Smooth muscle cell (in vitro differentiated cells): ENCODE measurements around the gene ACSBG1. TPM values are rescaled to one million over a fixed set of nuclear protein-coding genes. Genes with fewer than 3 reads are reported as not detected.

Experiments
- DNase-seq: peaks from one replicate; lab custom pipeline; 2025; ENCODE audit not compliant: unreplicated experiment; lab: John Stamatoyannopoulos, UW
- H2AFZ ChIP-seq: fragments of 200-600 bp; sonication (generic); 2 replicates; pipeline ENCODE4 v1.6.0; 2016; ENCODE audit warnings: antibody characterized with exemption, low read depth, mild to moderate bottlenecking
- H3F3A ChIP-seq: fragments of 200-600 bp; sonication (generic); 2 replicates; pipeline ENCODE4 v1.6.0; 2017; ENCODE audit warnings: antibody characterized with exemption, low read depth
- H3K27ac ChIP-seq: fragments of 200-600 bp; sonication (generic); 2 replicates; pipeline ENCODE4 v1.5.1; 2016; ENCODE audit warnings: low read depth, mild to moderate bottlenecking
- H3K27me3 ChIP-seq: fragments of 200-600 bp; sonication (generic); 2 replicates; pipeline ENCODE4 v1.6.1; 2016; ENCODE audit warnings: low read depth, mild to moderate bottlenecking
- H3K36me3 ChIP-seq: fragments of 200-600 bp; sonication (generic); 2 replicates; pipeline ENCODE4 v1.5.1; 2016; ENCODE audit warnings: low read depth
- H3K4me1 ChIP-seq: fragments of 200-600 bp; sonication (generic); 2 replicates; pipeline ENCODE4 v1.5.1; 2016; ENCODE audit warnings: low read depth
- H3K4me2 ChIP-seq: fragments of 200-600 bp; sonication (generic); 2 replicates; pipeline ENCODE4 v1.6.0; 2016; ENCODE audit warnings: mild to moderate bottlenecking
- H3K4me3 ChIP-seq: fragments of 200-600 bp; sonication (generic); 2 replicates; pipeline ENCODE4 v1.5.1; 2016; ENCODE audit warnings: mild to moderate bottlenecking
- H3K79me2 ChIP-seq: fragments of 200-600 bp; sonication (generic); 2 replicates; pipeline ENCODE4 v1.6.0; 2016; ENCODE audit warnings: low read depth, mild to moderate bottlenecking
- H3K9ac ChIP-seq: fragments of 200-600 bp; sonication (generic); 2 replicates; pipeline ENCODE4 v1.6.0; 2016; ENCODE audit warnings: low read depth
- H3K9me3 ChIP-seq: fragments of 200-600 bp; sonication (generic); replicated peaks from 2 replicates; pipeline ENCODE4 v1.5.1; 2016; ENCODE audit warnings: low read depth
- H4K20me1 ChIP-seq: fragments of 200-600 bp; sonication (generic); 2 replicates; pipeline ENCODE4 v1.6.0; 2016; ENCODE audit warnings: low read depth
- CTCF ChIP-seq: fragments of 200-600 bp; sonication (generic); IDR thresholded peaks from 2 replicates; pipeline ENCODE4 v1.5.1; 2017; ENCODE audit warnings: borderline replicate concordance, mild to moderate bottlenecking, antibody characterized with exemption; ENCODE audit not compliant: insufficient read depth, poor library complexity, severe bottlenecking
- WGBS: methylation state at CpG from one replicate; pipeline ENCODE4 v1.1.7; 2016; ENCODE audit warnings: low lambda C conversion rate; 5-methylcytosine and 5-hydroxymethylcytosine counted together
- polyA plus RNA-seq: library from polyadenylated mRNA; unstranded; fragments of >200 nt; fragmentation: Nextera tagmentation; extraction: Ambion mirVana; gene quantifications from 2 replicates; pipeline ENCODE4 v1.2.1, GENCODE V29; 2016
- total RNA-seq: library from RNA; depleted of rRNA; stranded (reverse); fragments of >200 nt; gene quantifications from 2 replicates; pipeline ENCODE4 v1.2.3, GENCODE V29; 2014

Gene ACSBG1
- total and polyA plus RNA-seq, 2 experiments from 2014 or later = under 0.01 to 0.22 TPM

- no peak overlapping the region for H3K27ac ChIP-seq
- H3K9me3 ChIP-seq = no peaks in the 10 kb centered on the region
- TF ChIP-seq CTCF = no peak
- no peaks in the 10 kb centered on the region for H3K4me1 ChIP-seq
- no peaks in the 10 kb centered on the region for H3K36me3 ChIP-seq
- H4K20me1 ChIP-seq = no peaks in the 10 kb centered on the region
- H3K27me3 ChIP-seq = no peaks in the 10 kb centered on the region
- H3K4me3 ChIP-seq = no peak overlapping the region
- 93% methylated on average over 5 of the region's 5 CpGs for WGBS
- H3K79me2 ChIP-seq = no peaks in the 10 kb centered on the region
- no peak overlapping the region for H3K4me2 ChIP-seq
- no peak overlapping the region for H2AFZ ChIP-seq
- DNase-seq = no peak
- H3K9ac ChIP-seq = no peak overlapping the region
- no peaks in the 10 kb centered on the region for H3F3A ChIP-seq
Observed at GRCh38 chr15:78182336-78182700, 52.0 kb downstream of the ACSBG1 start.

GRCh38 chr15:78179906-78180305, 54.5 kb downstream of the ACSBG1 start:
- WGBS = 88% methylated on average over 5 of the region's 5 CpGs
- TF ChIP-seq CTCF = no peak
- Histone ChIP-seq H3K4me3 (no peak overlapping the region), H3K4me2 (no peak overlapping the region), H3K36me3 (no peaks in the 10 kb centered on the region), H2AFZ (no peak overlapping the region), H3F3A (no peaks in the 10 kb centered on the region), H3K9me3 (no peaks in the 10 kb centered on the region), H3K79me2 (no peaks in the 10 kb centered on the region), H3K9ac (no peak overlapping the region), H3K27me3 (no peaks in the 10 kb centered on the region), H3K4me1 (no peaks in the 10 kb centered on the region), H4K20me1 (no peaks in the 10 kb centered on the region), H3K27ac (no peak overlapping the region)
- no peak for DNase-seq

DNA sequence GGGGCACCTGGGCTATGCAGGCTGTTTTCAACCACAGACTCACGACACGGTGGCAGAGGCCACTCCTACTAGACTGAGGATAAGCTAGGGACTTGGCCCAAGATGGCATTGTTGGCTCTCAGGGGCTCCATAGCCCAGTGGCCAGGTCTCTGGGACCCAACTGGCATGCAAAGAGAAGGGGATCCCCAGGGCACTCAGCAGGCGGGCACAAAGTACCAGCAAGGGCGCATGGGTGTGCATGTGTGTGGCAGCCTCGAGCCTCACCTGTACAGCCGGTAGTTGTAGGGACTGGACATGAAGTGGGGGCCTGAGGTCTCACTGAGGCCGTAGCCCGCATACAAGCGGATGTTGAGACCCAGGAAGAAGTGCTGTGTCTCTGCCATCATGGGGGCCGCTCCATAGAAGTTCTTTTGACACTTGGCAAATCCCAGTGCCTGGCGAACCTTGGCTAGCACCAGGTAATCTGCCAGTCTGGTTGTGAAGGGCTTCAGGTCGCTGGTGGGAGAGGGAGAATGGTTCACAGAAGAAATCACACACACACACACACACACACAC, 55.0 kb downstream of the ACSBG1 start:
- no peaks in the 10 kb centered on the region for H3K79me2 ChIP-seq
- H2AFZ ChIP-seq = no peak overlapping the region
- no peak for TF ChIP-seq CTCF
- H3K4me1 ChIP-seq = no peaks in the 10 kb centered on the region
- H3K27ac ChIP-seq = no peak overlapping the region
- H3K36me3 ChIP-seq = no peaks in the 10 kb centered on the region
- no peaks in the 10 kb centered on the region for H3K9me3 ChIP-seq
- 86% methylated on average over 12 of the region's 12 CpGs for WGBS
- no peaks in the 10 kb centered on the region for H4K20me1 ChIP-seq
- H3K4me3 ChIP-seq = no peak overlapping the region
- no peaks in the 10 kb centered on the region for H3F3A ChIP-seq
- no peak overlapping the region for H3K4me2 ChIP-seq
- no peaks in the 10 kb centered on the region for H3K27me3 ChIP-seq
- DNase-seq = no peak
- no peak overlapping the region for H3K9ac ChIP-seq

DNA sequence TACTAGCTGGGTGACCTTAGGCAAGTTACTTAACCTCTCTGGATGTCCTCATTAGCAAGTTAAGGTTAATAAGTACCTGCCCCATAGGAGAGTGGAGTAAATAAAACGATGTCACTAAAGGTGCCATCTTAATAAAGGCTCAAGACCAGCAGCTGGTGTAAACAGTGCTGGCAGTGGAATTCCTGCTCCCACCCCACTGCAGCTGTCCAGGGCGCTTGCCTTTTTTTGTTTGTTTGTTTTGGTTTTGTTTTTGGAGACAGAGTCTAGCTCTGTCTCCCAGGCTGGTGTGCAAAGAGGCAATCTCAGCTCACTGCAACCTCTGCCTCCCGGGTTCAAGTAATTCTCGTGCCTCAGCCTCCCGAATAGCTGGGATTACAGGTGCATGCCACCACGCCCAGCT, 56.3 kb downstream of the ACSBG1 start:
- Histone ChIP-seq H3K36me3 (no peaks in the 10 kb centered on the region), H3K4me3 (no peak overlapping the region), H4K20me1 (no peaks in the 10 kb centered on the region), H3K9ac (no peak overlapping the region), H3K27ac (no peak overlapping the region), H3K9me3 (no peaks in the 10 kb centered on the region), H3K4me2 (no peak overlapping the region), H3K79me2 (no peaks in the 10 kb centered on the region), H3F3A (no peaks in the 10 kb centered on the region), H3K4me1 (no peaks in the 10 kb centered on the region), H3K27me3 (no peaks in the 10 kb centered on the region), H2AFZ (no peak overlapping the region)
- no peak for DNase-seq
- no peak for TF ChIP-seq CTCF
- 87% methylated on average over 6 of the region's 6 CpGs for WGBS
